WTC11 (cell line): Measurements from ENCODE around the gene DNAL4.

Experiments
- ARID4B ChIP-seq: sonication (generic); formaldehyde crosslinking; IDR thresholded peaks from 2 replicates; pipeline ENCODE4 v1.8.0; 2023; ENCODE audit warnings: missing genetic modification reagents, mild to moderate bottlenecking, borderline replicate concordance
- CTCF ChIP-seq: fragments of 200-600 bp; IDR thresholded peaks from 2 replicates; pipeline ENCODE4 v1.8.0; 2022; ENCODE audit warnings: antibody characterized with exemption
- FOXP4 ChIP-seq: sonication (generic); formaldehyde crosslinking; IDR thresholded peaks from 2 replicates; pipeline ENCODE4 v1.8.0; 2022; ENCODE audit warnings: mild to moderate bottlenecking, missing genetic modification reagents
- MAX ChIP-seq: sonication (generic); formaldehyde crosslinking; IDR thresholded peaks from 2 replicates; pipeline ENCODE4 v1.8.0; 2022; ENCODE audit warnings: mild to moderate bottlenecking, missing genetic modification reagents
- PREB ChIP-seq: sonication (generic); formaldehyde crosslinking; IDR thresholded peaks from 2 replicates; pipeline ENCODE4 v1.8.1; 2022; ENCODE audit warnings: mild to moderate bottlenecking, missing genetic modification reagents, moderate library complexity, borderline replicate concordance
- RELA ChIP-seq: sonication (generic); formaldehyde crosslinking; IDR thresholded peaks from 2 replicates; pipeline ENCODE4 v1.8.1; 2022; ENCODE audit warnings: missing genetic modification reagents, mild to moderate bottlenecking, borderline replicate concordance
- SMAD3 ChIP-seq: sonication (generic); formaldehyde crosslinking; IDR thresholded peaks from 2 replicates; pipeline ENCODE4 v1.8.0; 2022; ENCODE audit warnings: missing genetic modification reagents, mild to moderate bottlenecking, borderline replicate concordance
- TCF7 ChIP-seq: sonication (generic); formaldehyde crosslinking; IDR thresholded peaks from 2 replicates; pipeline ENCODE4 v1.8.0; 2022; ENCODE audit warnings: mild to moderate bottlenecking, low read depth, missing genetic modification reagents, moderate library complexity
- TEAD1 ChIP-seq: sonication (generic); formaldehyde crosslinking; IDR thresholded peaks from 2 replicates; pipeline ENCODE4 v1.8.0; 2022; ENCODE audit warnings: mild to moderate bottlenecking, missing genetic modification reagents
- TEAD4 ChIP-seq: sonication (generic); formaldehyde crosslinking; IDR thresholded peaks from 2 replicates; pipeline ENCODE4 v1.8.0; 2022; ENCODE audit warnings: mild to moderate bottlenecking, missing genetic modification reagents
- TP53 ChIP-seq: sonication (generic); formaldehyde crosslinking; IDR thresholded peaks from 2 replicates; pipeline ENCODE4 v1.8.1; 2023; ENCODE audit warnings: mild to moderate bottlenecking, missing genetic modification reagents
- ZNF232 ChIP-seq: sonication (generic); formaldehyde crosslinking; IDR thresholded peaks from 2 replicates; pipeline ENCODE4 v1.8.0; 2022; ENCODE audit warnings: mild to moderate bottlenecking, missing genetic modification reagents

- TF ChIP-seq FOXP4 = no peak
- TF ChIP-seq ARID4B = no peak
- TF ChIP-seq CTCF = no peak
- TF ChIP-seq RELA = no peak
- no peak for TF ChIP-seq ZNF232 (CRISPR knock-in tag)
- TF ChIP-seq TEAD4 = no peak
- no peak for TF ChIP-seq TEAD1 (CRISPR knock-in tag)
- TF ChIP-seq TCF7 = no peak
- TF ChIP-seq SMAD3 = no peak
- TF ChIP-seq PREB = no peak
- no peak for TF ChIP-seq TP53 (CRISPR knock-in tag)
- no peak for TF ChIP-seq MAX (CRISPR knock-in tag)
These were observed 53.7 kb downstream of the DNAL4 start for GRCh38 chr22:38740116-38740723.
